PFSK-1 (cell line): ENCODE results near the gene TNFRSF12A.

Experiments used
- POLR2AphosphoS5 ChIP-seq: IDR thresholded peaks from 2 replicates; pipeline ENCODE4 v1.6.1; 2012; ENCODE audit warnings: low read depth, mild to moderate bottlenecking, control low read depth, low read length, moderate library complexity
- TAF1 ChIP-seq: IDR thresholded peaks from 2 replicates; pipeline ENCODE4 v1.6.1; 2012; ENCODE audit warnings: low read length, control low read depth, borderline replicate concordance; ENCODE audit not compliant: insufficient read depth

DNA sequence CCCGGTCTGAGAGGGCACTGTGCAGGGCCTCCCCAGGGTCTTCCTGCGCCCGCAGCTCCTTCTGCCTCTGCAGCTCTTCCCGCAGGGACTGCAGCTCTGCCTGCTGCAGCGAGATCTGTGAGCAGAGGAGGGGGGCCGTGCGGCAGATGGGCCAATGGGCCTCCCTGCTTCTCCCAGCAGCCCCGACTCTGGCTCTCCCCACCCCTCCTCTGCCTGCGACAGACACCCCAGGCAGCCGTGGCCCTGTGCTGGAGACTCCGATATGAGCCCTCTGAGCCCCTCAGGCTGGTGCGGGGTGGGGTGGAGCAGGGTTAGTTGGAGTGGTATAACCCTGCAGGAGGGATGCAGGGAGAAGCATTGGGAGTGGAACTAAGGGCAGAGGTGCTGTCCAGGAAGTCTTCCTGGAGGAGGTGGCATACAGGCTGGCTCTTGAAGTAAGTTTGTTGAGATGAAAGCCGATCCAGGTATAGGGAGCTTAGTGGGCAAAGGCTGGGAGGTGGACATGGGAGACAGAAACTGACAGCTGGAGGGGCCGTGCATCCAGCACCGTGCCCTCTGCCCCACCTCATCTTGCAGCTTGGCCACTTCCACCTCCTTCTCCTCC, 8.7 kb downstream of the TNFRSF12A start:
- TF ChIP-seq POLR2AphosphoS5 (no peak), TAF1 (no peak)
